CD4-positive, CD25-positive, alpha-beta regulatory T cell (primary cell): Measurements from ENCODE around the gene PANK4. TPM values are rescaled to one million over a fixed set of nuclear protein-coding genes. Genes with fewer than 3 reads are reported as not detected.

Source experiments
- ATAC-seq, 2 donors: fragments of 150-1000 bp; cut with Tn5 transposase; one replicate each; pipeline ENCODE4 v1.10.0; 2021; ENCODE audit warnings: low read depth in 2 of 2, moderate number of reproducible peaks in 2 of 2, moderate library complexity in 1 of 2
- DNase-seq, 3 donors: peaks; one replicate each; pipeline versions ENCODE4 v3.0.0 to v3.0.0-alpha.2; 2012 to 2022; ENCODE audit warnings: mixed read lengths in 1 of 3
- H3K27ac ChIP-seq: one replicate; pipeline ENCODE4 v1.7.0; 2013; ENCODE audit warnings: mild to moderate bottlenecking, low read length; ENCODE audit not compliant: insufficient read depth, poor library complexity, severe bottlenecking
- H3K27me3 ChIP-seq: one replicate; pipeline ENCODE4 v1.7.0; 2013; ENCODE audit warnings: low read length; ENCODE audit not compliant: control insufficient read depth, insufficient read depth
- H3K36me3 ChIP-seq: one replicate; pipeline ENCODE4 v1.7.0; 2013; ENCODE audit warnings: mild to moderate bottlenecking, low read length, moderate library complexity; ENCODE audit not compliant: control insufficient read depth, insufficient read depth
- H3K4me1 ChIP-seq: 2 replicates; pipeline ENCODE4 v1.7.0; 2013; ENCODE audit warnings: mild to moderate bottlenecking, low read length; ENCODE audit not compliant: insufficient read depth, control insufficient read depth, poor library complexity, severe bottlenecking
- H3K4me3 ChIP-seq: one replicate; pipeline ENCODE4 v1.7.0; 2013; ENCODE audit warnings: low read depth, mild to moderate bottlenecking, low read length, moderate library complexity
- H3K9me3 ChIP-seq, 2 experiments: 1 replicate in 1 of 2; 2 replicates in 1 of 2; pipeline ENCODE4 v1.7.0; 2013; ENCODE audit warnings: low read length in 2 of 2, mild to moderate bottlenecking in 1 of 2, moderate library complexity in 1 of 2; ENCODE audit not compliant: control insufficient read depth in 2 of 2
- H3K27ac Mint-ChIP-seq, 3 donors: one replicate each; pipeline ENCODE4 v1.8.0; 2020 to 2022; ENCODE audit warnings: mild to moderate bottlenecking in 3 of 3, mixed read lengths in 3 of 3, moderate library complexity in 2 of 3
- H3K27me3 Mint-ChIP-seq: one replicate; pipeline ENCODE4 v1.8.0; 2022; ENCODE audit warnings: mild to moderate bottlenecking, mixed read lengths
- H3K36me3 Mint-ChIP-seq: one replicate; pipeline ENCODE4 v1.8.0; 2020; ENCODE audit warnings: mixed read lengths
- H3K4me1 Mint-ChIP-seq, 4 donors: one replicate each; pipeline ENCODE4 v1.8.0; 2020 to 2022; ENCODE audit warnings: mixed read lengths in 4 of 4, mild to moderate bottlenecking in 1 of 4
- H3K4me3 Mint-ChIP-seq, 4 donors: one replicate each; pipeline ENCODE4 v1.8.0; 2020 to 2022; ENCODE audit warnings: mild to moderate bottlenecking in 4 of 4, mixed read lengths in 4 of 4, moderate library complexity in 3 of 4
- H3K9me3 Mint-ChIP-seq, 7 donors: one replicate each; pipeline ENCODE4 v1.8.0; 2020 to 2022; ENCODE audit warnings: mixed read lengths in 7 of 7, mild to moderate bottlenecking in 3 of 7, moderate library complexity in 2 of 7
- polyA plus RNA-seq, 4 donors: library from polyadenylated mRNA; unstranded; fragments of 300-500 nt; fragmentation: Illumina TruSeq; gene quantifications; one replicate each; pipeline ENCODE4 v1.2.3, GENCODE V29; 2021
- total RNA-seq: library from RNA; stranded (reverse); gene quantifications from one replicate; pipeline ENCODE4 v1.2.3, GENCODE V29; 2022

PANK4 gene
- total and polyA plus RNA-seq, 5 donors from 2014 or later = 16.8 to 66.6 (median 17.7) TPM

DNA sequence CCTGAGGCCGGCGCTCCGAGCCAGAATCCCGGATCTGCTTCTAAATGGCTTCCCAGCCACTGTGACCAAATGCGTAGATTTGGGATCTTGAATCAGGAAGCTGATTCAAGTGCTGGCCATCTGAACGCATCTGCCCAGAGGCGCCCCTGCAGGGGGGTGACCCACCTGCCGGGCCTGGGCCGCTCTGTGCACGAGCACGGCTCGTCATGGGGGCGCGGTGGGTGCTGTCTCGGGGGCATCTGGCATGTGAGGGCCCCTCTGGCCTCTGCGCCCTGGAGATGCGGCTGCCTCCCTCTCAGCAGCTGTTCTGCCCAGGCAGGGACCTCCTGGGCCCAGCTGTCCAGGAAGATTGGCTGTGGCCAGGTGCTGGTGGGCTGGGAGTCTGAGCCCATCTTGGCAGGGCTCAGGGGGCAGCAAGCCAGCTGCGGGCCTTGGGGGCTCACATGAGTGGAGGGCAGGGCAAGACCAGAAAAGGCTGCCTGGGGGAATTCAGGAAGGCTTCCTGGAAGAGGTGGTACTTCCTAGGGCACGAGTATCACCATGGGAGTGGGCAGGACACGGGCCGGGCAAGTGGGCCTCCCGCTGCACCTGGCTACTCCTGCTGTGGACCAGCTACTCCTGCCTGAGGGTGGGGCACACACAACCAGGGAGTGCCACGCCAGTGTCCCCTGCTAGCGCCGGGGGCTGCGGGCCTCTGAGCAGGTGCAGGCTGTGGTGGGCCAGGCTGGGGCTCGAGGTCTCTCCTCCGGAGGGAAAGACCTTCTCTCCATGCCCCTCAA lies 25.2 kb downstream of the PANK4 start:
- Mint-ChIP-seq H3K36me3 (no peaks in the 10 kb centered on the region), H3K4me1 (peaks cover 0 to 37% (median 7%) of the 10 kb centered on the region in 4 donors), H3K27ac (no peak overlapping the region), H3K9me3 (no peaks in the 10 kb centered on the region), H3K27me3 (no peaks in the 10 kb centered on the region), H3K4me3 (no peak overlapping the region)
- Histone ChIP-seq H3K4me3 (no peak overlapping the region), H3K27ac (no peak overlapping the region), H3K9me3 (no peaks in the 10 kb centered on the region), H3K4me1 (peaks cover 32% of the 10 kb centered on the region), H3K27me3 (no peaks in the 10 kb centered on the region), H3K36me3 (no peaks in the 10 kb centered on the region)
- DNase-seq (no peak), ATAC-seq (no peak)

DNA sequence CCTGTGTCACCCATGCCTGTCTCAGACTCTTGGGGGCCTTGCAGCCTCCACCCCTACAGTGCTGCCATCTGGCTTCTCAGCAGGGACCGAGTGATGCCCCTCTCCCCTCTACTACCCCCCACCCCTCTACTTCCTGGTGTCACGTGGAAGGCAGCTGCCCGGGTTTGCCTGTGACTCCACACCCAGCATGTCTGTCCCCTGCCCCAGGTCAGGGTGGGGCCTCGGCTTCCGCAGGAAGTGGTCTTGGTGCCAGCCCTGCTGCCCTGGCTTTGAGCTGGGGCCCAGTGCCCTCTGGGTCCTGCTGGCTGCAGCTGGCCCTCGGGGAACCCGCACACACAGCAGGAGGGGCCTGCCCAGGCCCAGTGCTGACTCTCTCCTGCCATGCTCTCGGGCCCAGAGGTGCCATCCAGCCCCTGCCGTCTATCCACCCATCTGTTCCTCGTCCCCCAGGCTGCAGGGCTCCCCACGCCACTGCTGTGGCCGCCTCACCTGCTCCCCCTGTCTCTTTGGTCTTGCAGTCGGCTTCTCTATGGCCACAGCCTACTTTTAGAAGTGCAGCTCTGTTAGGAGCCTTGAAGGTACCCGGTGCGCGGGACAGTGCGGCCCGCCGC lies 26.3 kb downstream of the PANK4 start:
- peaks cover 40% of the 10 kb centered on the region for H3K4me1 ChIP-seq

GRCh38 chr1:2499260-2499659 lies 27.1 kb downstream of the PANK4 start:
- ATAC-seq (no peak), DNase-seq (peak in 1 of 3 donors; percentile 16)
- Histone ChIP-seq H3K36me3 (no peaks in the 10 kb centered on the region), H3K27ac (no peak overlapping the region), H3K4me1 (peaks cover 44% of the 10 kb centered on the region), H3K4me3 (no peak overlapping the region), H3K27me3 (no peaks in the 10 kb centered on the region), H3K9me3 (no peaks in the 10 kb centered on the region)
- no peaks in the 10 kb centered on the region for H3K9me3 Mint-ChIP-seq
- peaks cover 0 to 41% (median 9%) of the 10 kb centered on the region in 4 donors for H3K4me1 Mint-ChIP-seq
- no peak overlapping the region for H3K4me3 Mint-ChIP-seq
- no peaks in the 10 kb centered on the region for H3K36me3 Mint-ChIP-seq
- no peaks in the 10 kb centered on the region for H3K27me3 Mint-ChIP-seq
- H3K27ac Mint-ChIP-seq = peak overlapping the region in 2 of 3 donors; percentile 5 to 55

More for the DNA sequence above, 26.3 kb downstream of the PANK4 start:
- Mint-ChIP-seq H3K27ac (peak overlapping the region; percentile 23 to 96 (median 76)), H3K27me3 (no peaks in the 10 kb centered on the region), H3K36me3 (no peaks in the 10 kb centered on the region), H3K9me3 (no peaks in the 10 kb centered on the region), H3K4me3 (peak overlapping the region in 3 of 4 donors; percentile 50 to 66 (median 51)), H3K4me1 (peaks cover 0 to 40% (median 9%) of the 10 kb centered on the region in 4 donors)
- H3K4me3 ChIP-seq = no peak overlapping the region
- no peak overlapping the region for H3K27ac ChIP-seq
- H3K36me3 ChIP-seq = no peaks in the 10 kb centered on the region
- DNase-seq (peak in 2 of 3 donors; percentile 20 to 85), ATAC-seq (peak; percentile 45 to 54)
- no peaks in the 10 kb centered on the region for H3K27me3 ChIP-seq
- no peaks in the 10 kb centered on the region for H3K9me3 ChIP-seq

DNA sequence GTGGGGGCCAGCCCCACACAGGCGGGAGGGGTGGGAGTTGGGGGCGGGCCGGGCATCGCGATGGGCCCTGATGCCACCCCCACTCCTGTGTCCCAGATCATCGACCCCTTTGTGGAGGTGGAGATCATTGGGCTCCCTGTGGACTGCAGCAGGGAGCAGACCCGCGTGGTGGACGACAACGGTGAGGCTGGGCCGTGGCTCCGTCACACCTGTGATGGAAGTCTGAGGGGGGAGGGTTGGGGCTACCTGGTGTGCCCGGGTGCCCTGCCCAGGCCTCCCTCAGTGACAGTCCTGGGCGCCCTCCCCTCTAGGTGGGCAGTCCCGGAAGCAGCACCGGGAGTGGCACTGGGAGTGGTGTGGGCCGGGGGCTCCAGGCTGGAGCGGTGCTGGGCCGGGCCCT lies 27.7 kb downstream of the PANK4 start:
- no peak overlapping the region for H3K27ac ChIP-seq
- H3K9me3 Mint-ChIP-seq = peaks cover 0 to 1% (median 0%) of the 10 kb centered on the region in 7 donors
- no peak overlapping the region for H3K27ac Mint-ChIP-seq
- H3K4me1 Mint-ChIP-seq = peaks cover 0 to 47% (median 12%) of the 10 kb centered on the region in 4 donors
- ATAC-seq (no peak), DNase-seq (no peak)
- H3K36me3 Mint-ChIP-seq = no peaks in the 10 kb centered on the region
- no peaks in the 10 kb centered on the region for H3K27me3 ChIP-seq
- H3K4me3 ChIP-seq = no peak overlapping the region
- no peaks in the 10 kb centered on the region for H3K9me3 ChIP-seq
- H3K27me3 Mint-ChIP-seq = no peaks in the 10 kb centered on the region
- H3K36me3 ChIP-seq = no peaks in the 10 kb centered on the region
- peaks cover 50% of the 10 kb centered on the region for H3K4me1 ChIP-seq
- H3K4me3 Mint-ChIP-seq = no peak overlapping the region

DNA sequence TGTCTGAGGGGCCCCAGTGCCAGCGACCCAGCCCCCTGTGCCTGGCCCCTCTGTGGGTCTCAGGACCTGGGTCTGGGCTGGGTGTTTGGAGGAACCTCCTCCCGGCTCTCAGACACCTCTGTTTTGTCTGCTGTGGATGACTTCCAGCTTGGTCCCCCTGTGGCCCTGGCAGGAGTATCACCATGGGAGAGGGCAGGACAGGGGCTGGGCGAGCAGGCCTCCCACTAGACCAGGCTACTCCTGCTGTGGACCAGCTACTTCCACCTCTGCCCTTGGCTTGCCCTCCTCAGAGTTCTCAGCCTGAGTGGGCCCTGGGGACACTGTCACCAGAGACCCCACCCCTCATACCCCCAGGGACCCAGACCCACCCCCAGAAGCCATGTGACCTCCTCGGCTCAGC lies 28.5 kb downstream of the PANK4 start:
- H3K4me1 Mint-ChIP-seq = peaks cover 0 to 53% (median 13%) of the 10 kb centered on the region in 4 donors
- Histone ChIP-seq H3K27ac (no peak overlapping the region), H3K4me1 (peaks cover 58% of the 10 kb centered on the region), H3K9me3 (no peaks in the 10 kb centered on the region), H3K4me3 (no peak overlapping the region), H3K36me3 (no peaks in the 10 kb centered on the region), H3K27me3 (no peaks in the 10 kb centered on the region)
- H3K9me3 Mint-ChIP-seq = peaks cover 0 to 1% (median 0%) of the 10 kb centered on the region in 7 donors
- DNase-seq (no peak), ATAC-seq (no peak)
- H3K36me3 Mint-ChIP-seq = no peaks in the 10 kb centered on the region
- H3K4me3 Mint-ChIP-seq = no peak overlapping the region
- peak overlapping the region in 1 of 3 donors; percentile 80 for H3K27ac Mint-ChIP-seq
- H3K27me3 Mint-ChIP-seq = no peaks in the 10 kb centered on the region

- H3K4me3 ChIP-seq = no peak overlapping the region
- Mint-ChIP-seq H3K36me3 (no peaks in the 10 kb centered on the region), H3K27ac (peak overlapping the region in 1 of 3 donors; percentile 71), H3K4me3 (no peak overlapping the region), H3K4me1 (peaks cover 0 to 52% (median 13%) of the 10 kb centered on the region in 4 donors), H3K27me3 (no peaks in the 10 kb centered on the region), H3K9me3 (peaks cover 0 to 1% (median 0%) of the 10 kb centered on the region in 7 donors)
- H3K27me3 ChIP-seq = no peaks in the 10 kb centered on the region
- DNase-seq = no peak
- peaks cover 59% of the 10 kb centered on the region for H3K4me1 ChIP-seq
- H3K9me3 ChIP-seq = no peaks in the 10 kb centered on the region
- H3K36me3 ChIP-seq = no peaks in the 10 kb centered on the region
- ATAC-seq = no peak
- H3K27ac ChIP-seq = peak overlapping the region; percentile 5
Measured at GRCh38 chr1:2496746-2497145, 29.6 kb downstream of the PANK4 start.

DNA sequence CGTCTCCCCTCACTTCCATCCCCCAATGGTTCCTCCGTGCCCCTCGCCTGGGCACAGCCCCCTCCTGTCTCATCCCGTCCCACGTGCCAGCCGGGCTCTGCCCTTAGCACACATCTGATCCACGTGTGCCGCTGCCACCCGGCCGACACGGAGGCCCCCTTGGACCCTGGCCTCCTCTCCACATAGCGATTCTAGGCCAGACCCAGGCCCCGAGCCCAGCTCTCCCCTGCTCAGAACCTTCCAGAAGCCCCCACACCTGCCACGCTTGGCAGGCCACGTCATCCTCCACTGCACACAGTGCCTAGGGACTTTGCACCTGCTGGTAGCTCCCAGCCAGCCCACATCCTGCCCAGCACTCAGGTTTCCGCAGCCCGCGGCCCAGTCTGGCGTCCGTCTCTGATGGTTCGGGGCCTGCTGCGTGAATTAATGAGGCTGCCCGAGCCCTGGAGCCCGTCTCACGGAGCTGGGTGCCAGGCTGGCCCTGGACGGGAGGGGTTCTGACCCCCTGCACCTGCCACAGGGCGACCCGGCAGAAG lies 30.2 kb downstream of the PANK4 start:
- DNase-seq = peak in 2 of 3 donors; percentile 24 to 71
- peaks cover 0 to 56% (median 13%) of the 10 kb centered on the region in 4 donors for H3K4me1 Mint-ChIP-seq
- peak overlapping the region in 1 of 4 donors; percentile 60 for H3K4me3 Mint-ChIP-seq
- peak overlapping the region in 1 of 3 donors; percentile 38 for H3K27ac Mint-ChIP-seq
- Histone ChIP-seq H3K27ac (peak overlapping the region; percentile 5), H3K4me3 (no peak overlapping the region), H3K4me1 (peaks cover 55% of the 10 kb centered on the region), H3K36me3 (no peaks in the 10 kb centered on the region), H3K9me3 (no peaks in the 10 kb centered on the region), H3K27me3 (no peaks in the 10 kb centered on the region)
- H3K36me3 Mint-ChIP-seq = no peaks in the 10 kb centered on the region
- H3K27me3 Mint-ChIP-seq = no peaks in the 10 kb centered on the region
- ATAC-seq = peak; percentile 52 to 53
- peaks cover 0 to 1% (median 0%) of the 10 kb centered on the region in 7 donors for H3K9me3 Mint-ChIP-seq
